Liver (tissue), 9 donors: ENCODE measurements around the gene ULK3. TPM values are rescaled to one million over a fixed set of nuclear protein-coding genes. Genes with fewer than 3 reads are reported as not detected.

Experiments used
- DNase-seq: peaks from one replicate; pipeline ENCODE4 v3.0.0-alpha.2; 2017; ENCODE audit warnings: low spot score
- H3K27ac ChIP-seq, 2 donors: one replicate each; pipeline ENCODE4 v1.7.0; 2013; ENCODE audit warnings: inconsistent platforms in 2 of 2, low read length in 2 of 2, control low read depth in 1 of 2, low read depth in 1 of 2, mild to moderate bottlenecking in 1 of 2
- H3K27me3 ChIP-seq, 4 donors: one replicate each; pipeline versions ENCODE4 v1.6.1 to v1.7.0; 2013; ENCODE audit warnings: low read length in 3 of 4, inconsistent platforms in 1 of 4, mild to moderate bottlenecking in 1 of 4, moderate library complexity in 1 of 4; ENCODE audit not compliant: control insufficient read depth in 4 of 4, insufficient read depth in 4 of 4
- H3K36me3 ChIP-seq, 4 donors: one replicate each; pipeline versions ENCODE4 v1.6.1 to v1.7.0; 2013; ENCODE audit warnings: low read length in 3 of 4, mild to moderate bottlenecking in 3 of 4, low read depth in 1 of 4, moderate library complexity in 1 of 4; ENCODE audit not compliant: control insufficient read depth in 4 of 4, insufficient read depth in 3 of 4
- H3K4me1 ChIP-seq, 4 donors: one replicate each; pipeline versions ENCODE4 v1.6.1 to v1.7.0; 2013; ENCODE audit warnings: low read length in 3 of 4, mild to moderate bottlenecking in 3 of 4, moderate library complexity in 1 of 4; ENCODE audit not compliant: control insufficient read depth in 4 of 4, insufficient read depth in 4 of 4
- H3K4me3 ChIP-seq, 3 donors: one replicate each; pipeline versions ENCODE4 v1.6.1 to v1.7.0; 2013; ENCODE audit warnings: low read length in 3 of 3, control low read depth in 1 of 3, low read depth in 1 of 3, mild to moderate bottlenecking in 1 of 3
- H3K9ac ChIP-seq, 2 donors: one replicate each; pipeline ENCODE4 v1.7.0; 2013; ENCODE audit warnings: low read length in 2 of 2, mild to moderate bottlenecking in 2 of 2, moderate library complexity in 2 of 2, control low read depth in 1 of 2, low read depth in 1 of 2
- H3K9me3 ChIP-seq, 4 donors: one replicate each; pipeline versions ENCODE4 v1.6.1 to v1.7.0; 2013; ENCODE audit warnings: low read length in 3 of 4; ENCODE audit not compliant: control insufficient read depth in 4 of 4
- CTCF ChIP-seq: fragments of 150-350 bp; IDR thresholded peaks from 2 replicates; pipeline ENCODE4 v1.5.1; 2017; ENCODE audit warnings: improper control_type of control experiment, low read depth, low read length; ENCODE audit not compliant: missing input control
- EGR1 ChIP-seq, 2 donors: IDR thresholded peaks; 2 replicates each; pipeline ENCODE4 v1.6.1; 2016 to 2018; ENCODE audit warnings: antibody characterized with exemption in 2 of 2, low read depth in 2 of 2
- FOXA1 ChIP-seq: IDR thresholded peaks from 2 replicates; pipeline ENCODE4 v1.6.1; 2016; ENCODE audit warnings: antibody characterized with exemption
- FOXA2 ChIP-seq: IDR thresholded peaks from 2 replicates; pipeline ENCODE4 v1.6.1; 2016; ENCODE audit warnings: antibody characterized with exemption
- GABPA ChIP-seq, 2 donors: IDR thresholded peaks in 1 of 2; conservative IDR thresholded peaks in 1 of 2; 2 replicates each; pipeline ENCODE4 v1.6.1; 2016; ENCODE audit warnings: antibody characterized with exemption in 2 of 2, mild to moderate bottlenecking in 1 of 2, moderate library complexity in 1 of 2
- HNF4A ChIP-seq, 2 donors: conservative IDR thresholded peaks; 2 replicates each; pipeline ENCODE4 v1.6.1; 2016; ENCODE audit warnings: antibody characterized with exemption in 2 of 2, mild to moderate bottlenecking in 2 of 2
- MAX ChIP-seq: IDR thresholded peaks from 2 replicates; pipeline ENCODE4 v1.6.1; 2016; ENCODE audit warnings: antibody characterized with exemption
- NR2F2 ChIP-seq: IDR thresholded peaks from 2 replicates; pipeline ENCODE4 v1.6.1; 2016; ENCODE audit warnings: antibody characterized with exemption
- RAD21 ChIP-seq, 2 donors: IDR thresholded peaks; 2 replicates each; pipeline ENCODE4 v1.6.1; 2016; ENCODE audit warnings: antibody characterized with exemption in 2 of 2, mild to moderate bottlenecking in 2 of 2
- REST ChIP-seq: IDR thresholded peaks from 2 replicates; pipeline ENCODE4 v1.6.1; 2016; ENCODE audit warnings: antibody characterized with exemption, mild to moderate bottlenecking
- SP1 ChIP-seq: IDR thresholded peaks from 2 replicates; pipeline ENCODE4 v1.6.1; 2018; ENCODE audit warnings: antibody characterized with exemption, mild to moderate bottlenecking
- YY1 ChIP-seq: IDR thresholded peaks from 2 replicates; pipeline ENCODE4 v1.6.1; 2016; ENCODE audit warnings: antibody characterized with exemption, mild to moderate bottlenecking
- ZBTB33 ChIP-seq: IDR thresholded peaks from 2 replicates; pipeline ENCODE4 v1.6.1; 2016; ENCODE audit warnings: antibody characterized with exemption
- WGBS: extraction: QIAGEN DNeasy Blood & Tissue Kit; methylation state at CpG from one replicate; pipeline ENCODE4 v1.1.7; 2013; 5-methylcytosine and 5-hydroxymethylcytosine counted together
- polyA plus RNA-seq, 2 donors: library from polyadenylated mRNA; stranded (reverse) in 1 of 2; unstranded in 1 of 2; fragments of 200-250 nt in 1 of 2; fragments of >200 nt in 1 of 2; fragmentation: Nextera tagmentation in 1 of 2; extraction: Ambion mirVana in 1 of 2; gene quantifications; one replicate each; pipeline versions ENCODE4 v1.2.1 to v1.2.3, GENCODE V29; 2013 to 2015
- total RNA-seq, 2 donors: library from RNA; depleted of rRNA; stranded (reverse); fragments of >200 nt; gene quantifications; one replicate each; pipeline ENCODE4 v1.2.3, GENCODE V29; 2014
- donor health status: healthy.
- donor health status: healthy.
- donor health status: healthy.
- donor health status: healthy.
- donor health status: healthy.

The ULK3 gene
- total and polyA plus RNA-seq, 4 donors, result 13.1 to 35.5 (median 21.4) TPM

- Histone ChIP-seq H3K9me3 (no peaks in the 10 kb centered on the region), H3K4me3 (peak overlapping the region; percentile 54 to 96 (median 92)), H3K27me3 (no peaks in the 10 kb centered on the region), H3K4me1 (peaks cover 8 to 40% (median 26%) of the 10 kb centered on the region in 4 donors), H3K9ac (peak overlapping the region in 1 of 2 donors; percentile 78), H3K36me3 (no peaks in the 10 kb centered on the region), H3K27ac (peak overlapping the region; percentile 93 to 97)
- 40% methylated on average over 16 of the region's 16 CpGs for WGBS
- TF ChIP-seq FOXA2 (no peak), RAD21 (IDR thresholded peaks at IDR 0.05) (no peak), YY1 (no peak), EGR1 (IDR thresholded peaks at IDR 0.05; ENCODE audit: low read depth in 2 of 2) (no peak), NR2F2 (no peak), REST (no peak), FOXA1 (no peak)
- no peak for DNase-seq
Measured at GRCh38 chr15:74873756-74874424, 30.9 kb upstream of the ULK3 start.

- TF ChIP-seq HNF4A (conservative IDR thresholded peaks at IDR 0.05) (peak in 1 of 2 donors; percentile 24), GABPA (IDR thresholded peaks at IDR 0.05 in 1 of 2, conservative IDR thresholded peaks at IDR 0.05 in 1 of 2) (peak in 1 of 2 donors; percentile 76), MAX (peak; percentile 57), SP1 (peak; percentile 65), CTCF (no peak), YY1 (peak; percentile 53), NR2F2 (no peak), ZBTB33 (no peak)
- WGBS, result under 1% methylated on average over 51 of the region's 52 CpGs
- Histone ChIP-seq H3K9me3 (no peaks in the 10 kb centered on the region), H3K4me3 (peak within 1 kb of the TSS; percentile 54 to 96 (median 92)), H3K4me1 (peaks cover 10 to 46% (median 30%) of the 10 kb centered on the region in 4 donors), H3K9ac (peak within 1 kb of the TSS; percentile 85 to 89), H3K36me3 (no peaks in the 10 kb centered on the region), H3K27ac (peak within 1 kb of the TSS; percentile 93 to 97), H3K27me3 (no peaks in the 10 kb centered on the region)
- peak; percentile 90 for DNase-seq
Measured at GRCh38 chr15:74873036-74873755, 30.2 kb upstream of the ULK3 start, which contains the start of gene SCAMP2. TSS of gene SCAMP2 (minus strand) at chr15:74873365. CDS start at chr15:74873255, 110 bp downstream.
